Right renal cortex interstitium (tissue), 3 donors: ENCODE measurements around the gene ELMOD2. TPM values are rescaled to one million over a fixed set of nuclear protein-coding genes. Genes with fewer than 3 reads are reported as not detected.

Experiments
- DNase-seq, 3 donors: peaks; one replicate each; pipeline ENCODE4 v3.0.0-alpha.2; 2013; ENCODE audit warnings: low read depth in 3 of 3, low spot score in 2 of 3
- polyA plus RNA-seq, 3 donors: library from polyadenylated mRNA; unstranded; fragments of 120-200 nt; gene quantifications; one replicate each; pipeline ENCODE4 v1.2.1, GENCODE V29; 2013; ENCODE audit not compliant: insufficient read length in 3 of 3

Gene ELMOD2
- polyA plus RNA-seq, 3 donors: 41.5 to 52.2 (median 47.7) TPM

GRCh38 chr4:140575489-140575888, 51.5 kb downstream of the ELMOD2 start:
- DNase-seq: no peak

GRCh38 chr4:140579278-140579677, 55.3 kb downstream of the ELMOD2 start:
- no peak for DNase-seq

DNA sequence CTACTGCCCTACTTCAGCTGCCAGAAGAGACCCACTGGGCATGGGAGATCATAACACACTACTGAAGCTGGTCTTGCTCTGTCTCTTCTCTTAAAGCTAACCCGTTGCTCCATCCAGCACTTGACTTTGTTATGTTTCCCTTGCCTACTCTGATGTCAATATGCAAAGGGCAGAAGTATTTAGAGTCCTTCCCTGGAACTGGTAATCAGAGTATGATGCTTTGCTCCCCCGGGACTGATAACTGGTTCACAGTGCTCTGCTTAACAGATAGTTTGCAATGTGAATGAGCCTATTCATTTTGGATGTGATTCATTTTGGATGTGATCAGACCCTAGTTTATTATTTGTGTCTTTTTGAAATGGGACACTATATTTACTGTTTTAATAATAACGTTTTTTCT, 57.1 kb downstream of the ELMOD2 start:
- no peak for DNase-seq

DNA sequence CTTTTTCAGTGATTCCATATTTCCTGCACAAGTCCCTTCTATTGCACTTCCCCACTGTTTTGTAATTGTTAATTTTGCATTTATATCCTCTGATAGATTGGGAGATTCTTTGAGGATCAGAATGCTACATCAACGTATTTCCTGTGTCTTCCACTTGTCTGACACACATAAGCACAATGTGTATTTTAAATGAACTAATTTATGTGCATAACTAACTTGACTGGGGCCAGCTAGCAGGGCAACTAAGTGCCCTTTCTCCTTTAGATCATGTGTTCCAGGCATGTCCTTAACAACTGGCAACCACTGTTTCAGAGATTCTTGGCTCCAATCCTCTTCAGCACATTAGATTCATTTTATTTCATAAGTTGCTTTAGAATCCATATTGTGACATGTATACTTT, 60.5 kb downstream of the ELMOD2 start:
- DNase-seq: no peak

GRCh38 chr4:140595065-140595464, 71.1 kb downstream of the ELMOD2 start:
- DNase-seq: no peak

GRCh38 chr4:140600408-140600807, 76.4 kb downstream of the ELMOD2 start:
- no peak for DNase-seq

- no peak for DNase-seq
Measured at GRCh38 chr4:140602714-140603113, 78.7 kb downstream of the ELMOD2 start.

GRCh38 chr4:140603286-140603685, 79.3 kb downstream of the ELMOD2 start:
- no peak for DNase-seq

Other genes with a start within 250 kb of the ELMOD2 start
- 100 to 1,000 TPM; 141 to 161 (median 160) TPM for gene SCOC, start 150.5 kb upstream of the ELMOD2 start, polyA plus RNA-seq
- 1 to 10 TPM; 3.8 to 6.1 (median 4.1) TPM for gene CLGN, start 96.5 kb upstream of the ELMOD2 start, polyA plus RNA-seq
- gene MGAT4D, start 25.9 kb upstream of the ELMOD2 start, polyA plus RNA-seq: not detected
- gene UCP1, start 44.8 kb downstream of the ELMOD2 start, polyA plus RNA-seq: under 1 TPM; 0.11 to 0.18 (median 0.17) TPM
- 10 to 100 TPM; 63.1 to 66.2 (median 64.6) TPM for gene TBC1D9, start 232.2 kb downstream of the ELMOD2 start, polyA plus RNA-seq